T-helper 2 cell treated with Interferon-gamma antibody and Interleukin-4, amounts not matched to agents 5 μg/mL and 100 μg/mL, for 36 hours (primary cell): ENCODE results near the gene TMEM245.
A peak's percentile ranks its signal among the peaks of the same experiment; 100 is the strongest.

Source experiments
- DNase-seq: peaks from one replicate; pipeline ENCODE4 v3.0.0; 2021; ENCODE audit warnings: low spot score
- H3K27ac Mint-ChIP-seq: one replicate; pipeline ENCODE4 v1.8.0; 2021; ENCODE audit warnings: mild to moderate bottlenecking, mixed read lengths
- H3K27me3 Mint-ChIP-seq: one replicate; pipeline ENCODE4 v1.8.0; 2021; ENCODE audit warnings: low read depth, mixed read lengths
- H3K36me3 Mint-ChIP-seq: one replicate; pipeline ENCODE4 v1.8.0; 2021; ENCODE audit warnings: low read depth, mixed read lengths
- H3K4me1 Mint-ChIP-seq: one replicate; pipeline ENCODE4 v1.8.0; 2021; ENCODE audit warnings: low read depth, mixed read lengths
- H3K4me3 Mint-ChIP-seq: one replicate; pipeline ENCODE4 v1.8.0; 2022; ENCODE audit warnings: mild to moderate bottlenecking, moderate library complexity, mixed read lengths
- H3K9me3 Mint-ChIP-seq: one replicate; pipeline ENCODE4 v1.8.0; 2021; ENCODE audit warnings: mixed read lengths

The TMEM245 gene

DNA sequence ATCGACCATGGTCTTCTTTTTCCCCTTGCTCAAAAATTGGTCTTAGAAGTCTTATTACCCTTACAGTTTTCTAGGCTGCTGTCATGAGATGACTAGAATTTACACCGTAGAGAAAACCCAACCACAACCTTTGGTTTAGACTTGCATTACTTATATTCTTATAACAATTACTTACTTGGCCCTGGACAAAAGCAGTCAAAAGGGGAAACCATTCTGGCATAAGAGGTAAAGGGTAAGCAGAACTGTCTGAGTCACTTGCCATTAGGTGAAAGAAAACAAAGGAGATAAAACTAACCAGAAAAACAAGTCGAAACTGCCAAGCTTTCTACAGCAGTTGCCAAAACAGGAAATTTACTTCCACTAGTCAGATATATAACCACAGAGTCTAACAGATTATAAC, 17.9 kb downstream of the TMEM245 start:
- Mint-ChIP-seq H3K4me3 (peak overlapping the region; percentile 70), H3K27ac (peak overlapping the region; percentile 91), H3K36me3 (peaks cover 62% of the 10 kb centered on the region), H3K4me1 (peaks cover 58% of the 10 kb centered on the region), H3K27me3 (no peaks in the 10 kb centered on the region), H3K9me3 (peaks cover 13% of the 10 kb centered on the region)
- DNase-seq, result peak; percentile 52

DNA sequence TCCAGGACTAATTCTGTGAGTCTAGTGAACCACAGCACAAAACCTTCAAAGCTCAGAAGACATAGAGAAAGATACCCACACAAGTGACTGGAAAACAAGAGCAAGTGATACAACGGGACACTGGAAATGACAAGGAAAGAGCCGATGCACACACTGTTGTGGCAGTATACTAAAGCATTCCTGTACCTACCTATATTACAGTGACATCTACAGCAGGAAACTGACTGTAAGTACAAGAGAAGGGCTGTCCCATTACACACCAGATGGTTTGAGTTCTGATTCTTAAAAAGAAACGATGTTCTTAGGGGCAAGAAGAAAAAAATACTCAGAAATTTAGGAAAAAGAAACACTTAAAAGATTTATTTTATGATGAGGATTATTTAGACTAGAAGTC, 18.5 kb downstream of the TMEM245 start:
- DNase-seq, result no peak
- peaks cover 62% of the 10 kb centered on the region for H3K36me3 Mint-ChIP-seq
- H3K4me1 Mint-ChIP-seq, result peaks cover 57% of the 10 kb centered on the region
- H3K27me3 Mint-ChIP-seq, result no peaks in the 10 kb centered on the region
- H3K9me3 Mint-ChIP-seq, result peaks cover 13% of the 10 kb centered on the region
- H3K4me3 Mint-ChIP-seq, result peak overlapping the region; percentile 70
- peak overlapping the region; percentile 91 for H3K27ac Mint-ChIP-seq

DNA sequence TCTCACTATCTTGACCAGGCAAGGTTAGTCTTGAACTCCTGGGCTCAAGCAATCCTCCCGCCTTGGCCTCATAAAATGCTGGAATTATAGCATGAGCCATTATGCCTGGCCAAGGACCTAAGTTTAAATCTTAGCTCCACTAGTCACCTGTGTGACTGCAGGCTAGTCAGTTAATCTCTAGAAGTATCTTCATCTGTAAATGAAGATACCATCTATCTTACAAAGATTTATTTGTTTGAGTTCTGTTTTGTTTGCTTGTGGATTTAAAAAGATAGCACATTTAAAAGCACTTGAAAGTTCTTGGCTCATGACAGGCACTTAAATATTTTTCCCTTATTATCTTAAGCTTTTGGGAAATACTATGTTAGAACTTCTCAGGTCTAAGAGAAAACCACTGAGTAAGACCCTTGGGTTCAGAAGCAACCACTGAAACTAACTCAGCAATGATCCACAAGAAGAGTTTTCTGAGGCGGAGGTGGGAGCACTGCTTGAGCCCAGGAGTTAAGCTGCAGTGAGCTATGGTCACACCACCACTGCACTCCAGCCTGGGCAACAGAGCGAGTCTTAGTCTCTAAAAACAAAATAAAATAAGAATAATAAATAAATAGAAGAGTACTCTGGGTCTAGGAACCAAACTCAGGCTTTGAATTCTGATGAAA, 19.1 kb downstream of the TMEM245 start:
- peaks cover 66% of the 10 kb centered on the region for H3K36me3 Mint-ChIP-seq
- peak overlapping the region; percentile 70 for H3K4me3 Mint-ChIP-seq

DNA sequence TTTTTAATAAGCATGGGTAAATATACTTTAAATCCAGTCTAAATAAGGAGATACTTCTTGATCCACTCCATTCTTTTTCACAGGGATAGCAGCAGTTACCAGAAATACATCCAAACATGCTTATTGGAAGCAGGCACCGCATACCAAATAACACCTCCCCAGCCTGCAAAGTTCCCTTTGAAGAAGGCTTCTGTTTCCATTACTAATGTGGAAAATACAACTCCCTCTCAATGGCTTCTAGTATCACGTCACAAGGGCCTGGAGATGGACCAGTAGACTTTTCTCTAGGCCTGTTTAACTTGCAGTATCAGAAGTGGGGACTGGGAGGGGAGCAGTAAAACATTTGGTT, 20.8 kb downstream of the TMEM245 start:
- Mint-ChIP-seq H3K4me1 (peaks cover 68% of the 10 kb centered on the region), H3K27ac (no peak overlapping the region), H3K27me3 (no peaks in the 10 kb centered on the region), H3K4me3 (peak overlapping the region; percentile 16), H3K36me3 (peaks cover 67% of the 10 kb centered on the region), H3K9me3 (peaks cover 13% of the 10 kb centered on the region)
- DNase-seq, result no peak

More for the DNA sequence above, 19.1 kb downstream of the TMEM245 start:
- no peaks in the 10 kb centered on the region for H3K27me3 Mint-ChIP-seq
- peaks cover 61% of the 10 kb centered on the region for H3K4me1 Mint-ChIP-seq
- H3K9me3 Mint-ChIP-seq, result peaks cover 13% of the 10 kb centered on the region
- DNase-seq, result peak; percentile 20
- peak overlapping the region; percentile 91 for H3K27ac Mint-ChIP-seq

DNA sequence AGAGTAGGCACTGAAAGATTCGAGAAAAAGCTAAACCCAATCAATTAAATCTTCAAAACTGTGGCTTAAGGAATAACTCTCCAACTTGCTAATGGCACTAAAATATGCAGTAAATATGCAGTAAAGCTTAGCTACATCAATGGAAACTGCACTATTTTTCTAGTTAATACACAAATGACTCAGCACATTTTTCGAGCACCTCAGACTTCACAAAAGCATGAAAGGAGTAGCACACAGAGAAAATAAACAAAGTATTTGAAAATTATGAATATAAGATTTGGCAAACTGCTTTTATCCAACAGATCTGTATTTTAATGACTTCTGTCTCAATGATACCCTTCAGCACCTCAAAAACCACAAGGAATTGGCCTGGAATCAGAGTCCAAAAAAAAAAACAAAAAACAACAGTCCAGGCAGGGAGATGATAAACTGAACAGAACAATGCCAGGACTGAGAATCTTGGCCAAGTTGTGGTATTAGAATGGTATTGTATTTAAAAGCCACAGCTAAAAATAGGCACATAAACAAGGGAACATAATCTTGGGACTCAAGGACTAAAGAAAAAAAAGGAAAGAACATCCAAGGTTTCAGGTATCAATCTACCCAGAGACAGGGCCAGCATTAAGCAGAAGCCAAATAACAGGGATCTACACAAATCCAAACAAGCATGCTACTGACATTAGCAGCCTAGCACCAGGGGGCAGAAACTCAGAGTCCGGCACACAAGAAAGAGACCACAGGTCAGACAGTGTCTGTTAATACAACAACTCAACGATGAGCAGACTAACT, 21.4 kb downstream of the TMEM245 start:
- H3K4me3 Mint-ChIP-seq, result peak overlapping the region; percentile 64
- H3K27ac Mint-ChIP-seq, result peak overlapping the region; percentile 76
- no peak for DNase-seq
- peaks cover 71% of the 10 kb centered on the region for H3K4me1 Mint-ChIP-seq
- no peaks in the 10 kb centered on the region for H3K27me3 Mint-ChIP-seq
- H3K9me3 Mint-ChIP-seq, result peaks cover 10% of the 10 kb centered on the region
- peaks cover 67% of the 10 kb centered on the region for H3K36me3 Mint-ChIP-seq

DNA sequence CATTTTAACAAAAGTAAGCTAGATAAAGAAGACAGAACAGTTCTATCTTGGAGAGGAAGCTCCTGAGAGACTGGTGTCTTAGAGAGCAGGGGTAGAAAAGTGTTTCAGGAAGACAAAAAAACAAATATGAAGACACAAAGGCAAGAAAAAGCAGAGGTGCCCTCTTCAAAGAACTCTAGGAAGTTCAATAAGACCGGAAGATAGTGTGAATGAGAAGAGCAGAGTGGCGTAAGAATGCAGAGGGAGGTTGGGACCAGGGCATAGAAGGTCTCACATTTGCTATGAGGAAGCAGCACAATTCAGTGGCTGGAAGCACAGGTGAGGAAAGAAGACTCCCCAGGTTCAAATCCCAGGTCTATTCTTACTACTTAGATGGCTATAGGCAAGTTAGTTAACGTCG, 22.6 kb downstream of the TMEM245 start:
- peaks cover 69% of the 10 kb centered on the region for H3K36me3 Mint-ChIP-seq
- peak overlapping the region; percentile 55 for H3K4me3 Mint-ChIP-seq
- peak overlapping the region; percentile 64 for H3K27ac Mint-ChIP-seq
- H3K4me1 Mint-ChIP-seq, result peaks cover 67% of the 10 kb centered on the region
- DNase-seq, result no peak
- H3K27me3 Mint-ChIP-seq, result no peaks in the 10 kb centered on the region
- H3K9me3 Mint-ChIP-seq, result no peaks in the 10 kb centered on the region

DNA sequence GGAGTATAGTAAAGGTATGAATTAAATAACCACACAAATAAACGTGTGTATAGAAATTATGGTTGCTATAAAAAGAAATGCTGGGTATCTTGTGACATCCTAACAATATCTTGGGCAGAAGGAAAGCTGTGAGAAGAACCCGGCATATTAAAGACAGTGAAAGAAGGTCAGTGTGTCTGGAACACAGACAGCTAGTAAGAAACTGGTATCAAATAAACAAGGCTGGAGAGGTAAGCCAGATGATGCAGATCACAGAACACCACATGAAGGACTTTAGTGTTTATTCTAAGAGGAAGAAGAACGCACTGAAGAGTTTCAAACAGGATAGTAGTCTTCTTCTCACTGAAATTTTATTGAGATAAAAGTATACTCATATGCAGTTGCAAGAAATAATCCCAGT, 24.4 kb downstream of the TMEM245 start:
- DNase-seq, result no peak
- peaks cover 53% of the 10 kb centered on the region for H3K4me1 Mint-ChIP-seq
- peaks cover 71% of the 10 kb centered on the region for H3K36me3 Mint-ChIP-seq
- H3K9me3 Mint-ChIP-seq, result no peaks in the 10 kb centered on the region
- no peaks in the 10 kb centered on the region for H3K27me3 Mint-ChIP-seq
- no peak overlapping the region for H3K4me3 Mint-ChIP-seq
- H3K27ac Mint-ChIP-seq, result no peak overlapping the region

DNA sequence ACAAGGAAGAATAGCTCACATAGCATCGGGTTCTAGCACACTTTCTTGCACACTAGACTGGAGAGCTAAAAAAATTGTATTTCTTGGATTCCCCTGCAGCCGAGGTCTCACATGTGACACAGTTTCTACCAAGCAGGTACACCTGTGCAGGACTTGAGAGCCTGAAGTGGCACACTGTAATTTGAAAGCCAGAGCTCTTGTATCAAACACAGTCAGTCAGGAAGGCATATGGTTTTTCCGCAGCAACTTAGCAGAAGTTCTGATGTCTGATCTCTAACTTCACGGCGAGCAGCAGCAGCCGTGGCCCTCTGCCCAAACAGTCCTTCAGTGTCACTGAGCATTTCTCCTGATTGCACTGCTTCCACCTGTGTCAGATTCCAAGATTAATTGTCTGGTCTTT, 25.5 kb downstream of the TMEM245 start:
- Mint-ChIP-seq H3K4me1 (peaks cover 46% of the 10 kb centered on the region), H3K27me3 (no peaks in the 10 kb centered on the region), H3K4me3 (no peak overlapping the region), H3K36me3 (peaks cover 71% of the 10 kb centered on the region), H3K9me3 (no peaks in the 10 kb centered on the region), H3K27ac (no peak overlapping the region)
- DNase-seq, result no peak

DNA sequence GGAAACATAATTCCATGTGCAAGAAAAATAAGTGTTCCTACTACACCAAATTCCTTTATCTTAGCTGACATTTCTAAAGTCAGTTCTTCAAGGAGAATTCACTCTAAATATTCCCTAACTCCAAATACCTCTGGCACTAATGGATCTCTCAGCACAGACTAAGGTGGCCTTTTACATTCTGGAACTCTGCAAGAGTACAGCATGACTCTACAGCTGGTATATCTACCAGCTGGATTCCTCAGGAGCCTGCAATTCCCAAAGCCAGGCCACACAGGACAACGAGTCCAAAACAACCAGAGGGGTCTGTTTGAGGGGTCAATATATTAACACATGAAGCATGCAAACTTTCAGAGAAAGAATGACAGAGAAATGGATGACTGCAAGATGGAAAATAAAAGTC, 27.2 kb downstream of the TMEM245 start:
- Mint-ChIP-seq H3K36me3 (peaks cover 70% of the 10 kb centered on the region), H3K27ac (no peak overlapping the region), H3K4me3 (no peak overlapping the region), H3K9me3 (no peaks in the 10 kb centered on the region), H3K27me3 (no peaks in the 10 kb centered on the region), H3K4me1 (peaks cover 30% of the 10 kb centered on the region)
- no peak for DNase-seq

DNA sequence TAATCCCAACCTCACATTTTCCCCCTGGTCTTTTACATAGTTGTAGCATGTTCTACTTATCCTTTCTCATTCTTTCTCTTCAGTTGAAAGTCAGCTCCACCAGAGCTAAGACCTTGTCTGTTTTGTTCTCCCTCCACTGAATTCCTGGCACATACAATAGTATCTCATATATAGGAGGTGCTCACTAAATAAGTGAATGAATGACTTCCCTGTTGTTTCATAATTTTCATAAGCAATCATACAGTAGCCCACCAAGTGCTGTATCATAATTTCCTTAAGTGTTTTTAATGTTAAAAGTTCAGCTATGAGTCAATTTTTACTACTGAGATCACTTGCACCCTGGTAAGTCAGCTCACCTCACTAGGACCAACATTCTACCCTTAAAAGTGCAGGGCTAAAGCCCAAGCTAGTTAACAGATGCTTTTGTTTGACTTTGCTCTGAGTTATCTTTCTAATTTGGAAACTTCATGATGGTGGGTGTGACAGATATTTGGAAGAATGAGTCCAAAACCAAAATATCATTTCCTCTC, 27.6 kb downstream of the TMEM245 start:
- peaks cover 70% of the 10 kb centered on the region for H3K36me3 Mint-ChIP-seq
- H3K27me3 Mint-ChIP-seq, result no peaks in the 10 kb centered on the region
- peaks cover 28% of the 10 kb centered on the region for H3K4me1 Mint-ChIP-seq
- H3K4me3 Mint-ChIP-seq, result no peak overlapping the region
- H3K27ac Mint-ChIP-seq, result no peak overlapping the region
- DNase-seq, result no peak
- H3K9me3 Mint-ChIP-seq, result no peaks in the 10 kb centered on the region

DNA sequence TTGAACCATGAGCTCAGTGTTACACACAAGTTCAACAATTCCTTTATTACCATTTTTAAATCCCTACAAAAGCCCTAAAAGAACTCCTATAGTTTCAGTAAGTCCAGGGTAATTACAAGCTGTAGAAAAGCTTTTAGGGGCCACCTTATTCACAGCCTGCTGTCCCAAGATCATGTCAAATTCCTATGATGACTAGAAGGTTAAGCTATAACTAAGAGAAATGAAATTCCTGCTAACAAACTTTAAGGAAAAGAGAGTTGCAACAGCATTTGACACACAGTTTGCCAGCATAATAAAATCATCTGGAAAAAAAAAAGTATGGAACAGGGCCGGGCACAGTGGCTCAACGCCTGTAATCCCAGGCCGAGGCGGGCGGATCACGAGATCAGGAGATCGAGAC, 31.5 kb downstream of the TMEM245 start:
- no peak overlapping the region for H3K4me3 Mint-ChIP-seq
- DNase-seq, result no peak
- peaks cover 7% of the 10 kb centered on the region for H3K4me1 Mint-ChIP-seq
- H3K36me3 Mint-ChIP-seq, result peaks cover 55% of the 10 kb centered on the region
- no peak overlapping the region for H3K27ac Mint-ChIP-seq
- no peaks in the 10 kb centered on the region for H3K27me3 Mint-ChIP-seq
- H3K9me3 Mint-ChIP-seq, result no peaks in the 10 kb centered on the region

DNA sequence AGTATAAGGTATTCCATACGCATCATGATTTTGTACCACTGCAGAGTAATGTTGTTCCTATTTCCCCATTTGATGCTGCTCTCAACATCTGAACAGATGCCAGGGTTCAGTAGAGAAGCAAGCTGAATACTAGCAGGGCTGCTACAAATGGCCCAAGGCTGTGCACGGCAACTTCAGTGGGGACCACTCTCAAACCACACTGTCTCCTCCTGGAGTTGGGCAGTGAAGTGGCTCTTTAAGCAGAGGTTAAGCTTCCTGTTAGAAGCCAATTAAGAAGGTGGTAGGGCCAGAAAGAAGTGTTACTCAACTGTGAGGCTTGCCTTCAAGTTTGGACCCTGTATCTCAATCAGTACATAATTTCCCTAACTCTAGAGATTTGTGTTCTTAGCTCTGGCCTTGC, 32.0 kb downstream of the TMEM245 start:
- Mint-ChIP-seq H3K27me3 (no peaks in the 10 kb centered on the region), H3K36me3 (peaks cover 55% of the 10 kb centered on the region), H3K9me3 (no peaks in the 10 kb centered on the region), H3K4me1 (peaks cover 6% of the 10 kb centered on the region), H3K27ac (no peak overlapping the region), H3K4me3 (no peak overlapping the region)
- DNase-seq, result no peak

DNA sequence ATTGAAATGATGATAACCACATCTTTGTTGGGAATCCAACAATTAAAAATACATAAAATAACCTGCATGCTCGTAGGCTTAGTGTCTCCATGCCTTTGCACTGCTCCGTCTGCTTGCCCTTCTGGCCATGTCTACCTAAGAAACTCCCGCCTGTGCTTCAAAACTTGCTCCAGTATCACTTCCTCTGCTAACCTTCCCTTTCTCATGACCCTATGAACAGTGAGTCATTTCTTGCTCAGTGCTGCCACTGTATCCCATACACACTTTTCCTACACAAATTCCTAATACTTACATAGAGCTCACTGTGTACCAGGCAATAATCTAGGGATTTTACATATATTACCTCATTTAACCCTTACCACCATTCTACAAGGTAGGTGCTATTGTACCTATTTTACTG, 33.5 kb downstream of the TMEM245 start:
- H3K4me1 Mint-ChIP-seq, result peaks cover 12% of the 10 kb centered on the region
- no peaks in the 10 kb centered on the region for H3K9me3 Mint-ChIP-seq
- peaks cover 47% of the 10 kb centered on the region for H3K36me3 Mint-ChIP-seq
- H3K4me3 Mint-ChIP-seq, result no peak overlapping the region
- no peak for DNase-seq
- H3K27me3 Mint-ChIP-seq, result no peaks in the 10 kb centered on the region
- H3K27ac Mint-ChIP-seq, result no peak overlapping the region

DNA sequence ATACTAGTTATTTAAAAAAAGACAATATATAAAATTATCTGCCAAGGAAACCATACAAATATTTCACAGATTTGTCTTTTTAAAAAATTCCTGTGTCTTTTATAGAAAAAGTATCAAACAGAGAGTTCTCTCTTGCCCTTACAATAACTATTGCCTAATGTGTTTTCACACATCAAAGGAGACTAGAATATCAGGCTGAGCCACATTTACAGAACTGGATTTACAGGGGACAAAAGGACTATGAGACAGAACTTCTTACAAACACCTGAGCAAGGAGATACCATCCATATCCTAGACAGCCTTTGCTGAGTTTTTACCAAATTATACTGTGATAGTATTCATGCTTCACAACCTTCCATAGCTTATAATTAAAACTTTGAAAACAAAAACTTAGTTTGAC, 34.2 kb downstream of the TMEM245 start:
- no peaks in the 10 kb centered on the region for H3K27me3 Mint-ChIP-seq
- H3K27ac Mint-ChIP-seq, result no peak overlapping the region
- DNase-seq, result no peak
- H3K9me3 Mint-ChIP-seq, result no peaks in the 10 kb centered on the region
- no peak overlapping the region for H3K4me3 Mint-ChIP-seq
- peaks cover 46% of the 10 kb centered on the region for H3K36me3 Mint-ChIP-seq
- peaks cover 12% of the 10 kb centered on the region for H3K4me1 Mint-ChIP-seq
